HEK293 (cell line): ENCODE data around the gene TTC6.

Source experiments
- KLF1 ChIP-seq: fragments of 450-650 bp; formaldehyde crosslinking; IDR thresholded peaks from 2 replicates; pipeline ENCODE4 v1.5.1; 2016; ENCODE audit warnings: missing biosample characterization, missing genetic modification characterization
- KLF16 ChIP-seq: fragments of 450-650 bp; formaldehyde crosslinking; IDR thresholded peaks from 2 replicates; pipeline ENCODE4 v1.5.1; 2017; ENCODE audit warnings: missing biosample characterization, missing genetic modification characterization
- TCF7L2 ChIP-seq: IDR thresholded peaks from 2 replicates; pipeline ENCODE4 v1.6.1; 2011; ENCODE audit warnings: low read depth, mild to moderate bottlenecking, inconsistent platforms, low read length, moderate library complexity, borderline replicate concordance
- ZNF473 ChIP-seq: fragments of 450-650 bp; formaldehyde crosslinking; IDR thresholded peaks from 2 replicates; pipeline ENCODE4 v1.5.1; 2017; ENCODE audit warnings: missing biosample characterization, missing genetic modification characterization
- TF ChIP-seq, protein P1 (sequence below): fragments of 450-650 bp; formaldehyde crosslinking; IDR thresholded peaks from 2 replicates; pipeline ENCODE4 v1.5.1; 2016; ENCODE audit warnings: missing biosample characterization, missing genetic modification characterization
- TF ChIP-seq, protein P2 (sequence below): fragments of 450-650 bp; formaldehyde crosslinking; IDR thresholded peaks from 2 replicates; pipeline ENCODE4 v1.5.1; 2016; ENCODE audit warnings: missing biosample characterization, missing genetic modification characterization
- TF ChIP-seq, protein P3 (sequence below): fragments of 450-650 bp; formaldehyde crosslinking; IDR thresholded peaks from 2 replicates; pipeline ENCODE4 v1.5.1; 2016; ENCODE audit warnings: missing biosample characterization, missing genetic modification characterization, low read depth
- TF ChIP-seq, protein P4 (sequence below): fragments of 450-650 bp; formaldehyde crosslinking; IDR thresholded peaks from 2 replicates; pipeline ENCODE4 v1.5.1; 2017; ENCODE audit warnings: missing biosample characterization, missing genetic modification characterization

DNA sequence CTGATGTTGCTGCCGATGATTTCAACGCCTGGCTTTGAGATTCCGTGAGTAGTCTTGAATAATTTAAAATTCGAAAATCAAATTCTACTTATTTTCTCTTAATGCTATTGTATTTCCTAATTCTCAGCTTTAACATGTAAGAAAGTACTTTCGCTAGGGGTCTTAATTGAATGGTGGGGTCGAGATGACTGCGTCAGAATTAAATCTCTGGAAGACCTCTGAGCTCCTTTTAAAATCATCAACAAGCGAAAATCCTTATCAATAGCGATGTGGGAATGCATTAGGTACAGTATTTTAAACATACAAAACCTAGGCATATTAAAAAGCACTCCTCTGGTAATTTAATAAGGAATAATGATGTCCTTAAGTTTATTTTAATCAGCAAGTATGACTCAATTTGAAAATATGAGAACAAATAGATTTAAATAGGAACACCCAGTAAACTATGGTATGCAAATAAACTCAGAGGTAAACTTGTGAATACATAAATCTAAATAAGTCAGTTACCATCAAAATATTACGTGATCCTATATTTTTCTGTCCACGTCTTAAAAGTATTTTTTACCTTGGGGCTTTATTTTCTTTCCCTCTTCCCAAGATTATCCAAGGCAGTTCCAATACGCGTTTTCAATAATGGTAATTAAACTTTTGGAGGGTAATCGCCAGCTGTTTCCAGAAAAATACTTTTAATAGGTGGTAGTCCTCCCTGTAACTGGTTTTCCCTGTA, 1.8 kb upstream of the TTC6 start:
- TF ChIP-seq, protein P1, sequence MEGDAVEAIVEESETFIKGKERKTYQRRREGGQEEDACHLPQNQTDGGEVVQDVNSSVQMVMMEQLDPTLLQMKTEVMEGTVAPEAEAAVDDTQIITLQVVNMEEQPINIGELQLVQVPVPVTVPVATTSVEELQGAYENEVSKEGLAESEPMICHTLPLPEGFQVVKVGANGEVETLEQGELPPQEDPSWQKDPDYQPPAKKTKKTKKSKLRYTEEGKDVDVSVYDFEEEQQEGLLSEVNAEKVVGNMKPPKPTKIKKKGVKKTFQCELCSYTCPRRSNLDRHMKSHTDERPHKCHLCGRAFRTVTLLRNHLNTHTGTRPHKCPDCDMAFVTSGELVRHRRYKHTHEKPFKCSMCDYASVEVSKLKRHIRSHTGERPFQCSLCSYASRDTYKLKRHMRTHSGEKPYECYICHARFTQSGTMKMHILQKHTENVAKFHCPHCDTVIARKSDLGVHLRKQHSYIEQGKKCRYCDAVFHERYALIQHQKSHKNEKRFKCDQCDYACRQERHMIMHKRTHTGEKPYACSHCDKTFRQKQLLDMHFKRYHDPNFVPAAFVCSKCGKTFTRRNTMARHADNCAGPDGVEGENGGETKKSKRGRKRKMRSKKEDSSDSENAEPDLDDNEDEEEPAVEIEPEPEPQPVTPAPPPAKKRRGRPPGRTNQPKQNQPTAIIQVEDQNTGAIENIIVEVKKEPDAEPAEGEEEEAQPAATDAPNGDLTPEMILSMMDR (tag by site-specific recombination) = no peak
- TF ChIP-seq KLF16 (tag by site-specific recombination) (no peak), KLF1 (tag by site-specific recombination) (no peak), TCF7L2 (no peak), ZNF473 (tag by site-specific recombination) (no peak)
- TF ChIP-seq, protein P2, sequence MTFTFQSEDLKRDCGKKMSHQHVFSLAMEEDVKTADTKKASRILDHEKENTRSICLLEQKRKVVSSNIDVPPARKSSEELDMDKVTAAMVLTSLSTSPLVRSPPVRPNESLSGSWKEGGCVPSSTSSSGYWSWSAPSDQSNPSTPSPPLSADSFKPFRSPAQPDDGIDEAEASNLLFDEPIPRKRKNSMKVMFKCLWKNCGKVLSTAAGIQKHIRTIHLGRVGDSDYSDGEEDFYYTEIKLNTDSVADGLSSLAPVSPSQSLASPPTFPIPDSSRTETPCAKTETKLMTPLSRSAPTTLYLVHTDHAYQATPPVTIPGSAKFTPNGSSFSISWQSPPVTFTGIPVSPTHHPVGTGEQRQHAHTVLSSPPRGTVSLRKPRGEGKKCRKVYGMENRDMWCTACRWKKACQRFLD = no peak
- TF ChIP-seq, protein P3, sequence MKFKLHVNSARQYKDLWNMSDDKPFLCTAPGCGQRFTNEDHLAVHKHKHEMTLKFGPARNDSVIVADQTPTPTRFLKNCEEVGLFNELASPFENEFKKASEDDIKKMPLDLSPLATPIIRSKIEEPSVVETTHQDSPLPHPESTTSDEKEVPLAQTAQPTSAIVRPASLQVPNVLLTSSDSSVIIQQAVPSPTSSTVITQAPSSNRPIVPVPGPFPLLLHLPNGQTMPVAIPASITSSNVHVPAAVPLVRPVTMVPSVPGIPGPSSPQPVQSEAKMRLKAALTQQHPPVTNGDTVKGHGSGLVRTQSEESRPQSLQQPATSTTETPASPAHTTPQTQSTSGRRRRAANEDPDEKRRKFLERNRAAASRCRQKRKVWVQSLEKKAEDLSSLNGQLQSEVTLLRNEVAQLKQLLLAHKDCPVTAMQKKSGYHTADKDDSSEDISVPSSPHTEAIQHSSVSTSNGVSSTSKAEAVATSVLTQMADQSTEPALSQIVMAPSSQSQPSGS (tag by site-specific recombination) = no peak
- TF ChIP-seq, protein P4, sequence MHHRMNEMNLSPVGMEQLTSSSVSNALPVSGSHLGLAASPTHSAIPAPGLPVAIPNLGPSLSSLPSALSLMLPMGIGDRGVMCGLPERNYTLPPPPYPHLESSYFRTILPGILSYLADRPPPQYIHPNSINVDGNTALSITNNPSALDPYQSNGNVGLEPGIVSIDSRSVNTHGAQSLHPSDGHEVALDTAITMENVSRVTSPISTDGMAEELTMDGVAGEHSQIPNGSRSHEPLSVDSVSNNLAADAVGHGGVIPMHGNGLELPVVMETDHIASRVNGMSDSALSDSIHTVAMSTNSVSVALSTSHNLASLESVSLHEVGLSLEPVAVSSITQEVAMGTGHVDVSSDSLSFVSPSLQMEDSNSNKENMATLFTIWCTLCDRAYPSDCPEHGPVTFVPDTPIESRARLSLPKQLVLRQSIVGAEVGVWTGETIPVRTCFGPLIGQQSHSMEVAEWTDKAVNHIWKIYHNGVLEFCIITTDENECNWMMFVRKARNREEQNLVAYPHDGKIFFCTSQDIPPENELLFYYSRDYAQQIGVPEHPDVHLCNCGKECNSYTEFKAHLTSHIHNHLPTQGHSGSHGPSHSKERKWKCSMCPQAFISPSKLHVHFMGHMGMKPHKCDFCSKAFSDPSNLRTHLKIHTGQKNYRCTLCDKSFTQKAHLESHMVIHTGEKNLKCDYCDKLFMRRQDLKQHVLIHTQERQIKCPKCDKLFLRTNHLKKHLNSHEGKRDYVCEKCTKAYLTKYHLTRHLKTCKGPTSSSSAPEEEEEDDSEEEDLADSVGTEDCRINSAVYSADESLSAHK (tag by site-specific recombination) = no peak
